GM12801 (cell line): ENCODE results near the gene GNG3.

Experiments
- CTCF ChIP-seq: IDR thresholded peaks from one replicate; pipeline ENCODE4 v1.5.1; 2011; ENCODE audit warnings: control low read depth; ENCODE audit not compliant: insufficient read length; ENCODE audit errors: extremely low read depth

Gene GNG3

GRCh38 chr11:62669420-62670161, 37.9 kb upstream of the GNG3 start:
- no peak for TF ChIP-seq CTCF

- no peak for TF ChIP-seq CTCF
These were observed 36.3 kb upstream of the GNG3 start for GRCh38 chr11:62671236-62671607.

DNA sequence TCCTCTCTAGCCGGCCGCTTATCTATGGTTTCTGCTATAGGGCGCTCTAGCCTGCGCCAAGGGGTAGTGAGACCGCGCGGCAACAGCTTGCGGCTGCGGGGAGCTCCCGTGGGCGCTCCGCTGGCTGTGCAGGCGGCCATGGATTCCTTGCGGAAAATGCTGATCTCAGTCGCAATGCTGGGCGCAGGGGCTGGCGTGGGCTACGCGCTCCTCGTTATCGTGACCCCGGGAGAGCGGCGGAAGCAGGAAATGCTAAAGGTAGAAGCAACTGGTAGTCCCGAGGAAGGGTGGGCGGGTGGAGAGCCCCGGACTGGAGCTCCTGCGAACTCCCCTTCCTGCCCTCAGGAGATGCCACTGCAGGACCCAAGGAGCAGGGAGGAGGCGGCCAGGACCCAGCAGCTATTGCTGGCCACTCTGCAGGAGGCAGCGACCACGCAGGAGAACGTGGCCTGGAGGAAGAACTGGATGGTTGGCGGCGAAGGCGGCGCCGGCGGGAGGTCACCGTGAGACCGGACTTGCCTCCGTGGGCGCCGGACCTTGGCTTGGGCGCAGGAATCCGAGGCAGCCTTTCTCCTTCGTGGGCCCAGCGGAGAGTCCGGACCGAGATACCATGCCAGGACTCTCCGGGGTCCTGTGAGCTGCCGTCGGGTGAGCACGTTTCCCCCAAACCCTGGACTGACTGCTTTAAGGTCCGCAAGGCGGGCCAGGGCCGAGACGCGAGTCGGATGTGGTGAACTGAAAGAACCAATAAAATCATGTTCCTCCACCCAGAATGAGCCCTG, 35.7 kb upstream of the GNG3 start, which contains the start of the genes LBHD1 and UQCC3:
Gene LBHD1 (minus strand): TSS at position 660 of the 782 bp plus-strand sequence. CDS start 2,236 bp downstream, outside the sequence.
Gene UQCC3 (plus strand): TSS at position 66 of the 782 bp plus-strand sequence. CDS start 73 bp downstream, at position 139.
- TF ChIP-seq CTCF: no peak

DNA sequence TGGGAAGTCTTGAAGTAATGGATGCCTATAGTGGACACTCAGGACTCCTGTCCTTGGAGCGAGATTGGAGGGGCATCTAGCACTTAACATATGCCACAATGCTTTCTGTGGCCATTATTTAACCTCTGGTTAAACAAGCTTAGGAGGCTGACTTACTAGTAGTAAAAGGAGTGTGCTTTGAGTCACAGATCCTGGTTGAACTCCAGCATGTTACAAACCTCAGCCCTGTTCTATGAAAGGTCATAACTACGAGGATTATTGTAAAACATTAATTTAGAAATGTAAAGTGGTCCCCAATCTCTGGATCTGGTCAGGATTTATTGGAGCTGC, 34.3 kb upstream of the GNG3 start:
- TF ChIP-seq CTCF: no peak

GRCh38 chr11:62676698-62677097, 30.8 kb upstream of the GNG3 start:
- no peak for TF ChIP-seq CTCF

- no peak for TF ChIP-seq CTCF
These were observed 30.3 kb upstream of the GNG3 start for GRCh38 chr11:62677156-62677555.

- TF ChIP-seq CTCF: no peak
These were observed 29.8 kb upstream of the GNG3 start for GRCh38 chr11:62677714-62678113.
